GM18498 (cell line): ENCODE measurements around the gene TEDC1.

Experiments
- ATAC-seq: cut with Tn5 transposase; IDR thresholded peaks from one replicate; pipeline ENCODE4 v1.9.1; 2021; ENCODE audit warnings: mild to moderate bottlenecking, moderate library complexity; ENCODE audit not compliant: unreplicated experiment

TEDC1 gene

GRCh38 chr14:105490572-105491365 lies at the start of gene TEDC1:
Gene TEDC1 (plus strand): TSS chr14:105491246. CDS start chr14:105491376, 130 bp downstream.
- ATAC-seq = peak; percentile 68

DNA sequence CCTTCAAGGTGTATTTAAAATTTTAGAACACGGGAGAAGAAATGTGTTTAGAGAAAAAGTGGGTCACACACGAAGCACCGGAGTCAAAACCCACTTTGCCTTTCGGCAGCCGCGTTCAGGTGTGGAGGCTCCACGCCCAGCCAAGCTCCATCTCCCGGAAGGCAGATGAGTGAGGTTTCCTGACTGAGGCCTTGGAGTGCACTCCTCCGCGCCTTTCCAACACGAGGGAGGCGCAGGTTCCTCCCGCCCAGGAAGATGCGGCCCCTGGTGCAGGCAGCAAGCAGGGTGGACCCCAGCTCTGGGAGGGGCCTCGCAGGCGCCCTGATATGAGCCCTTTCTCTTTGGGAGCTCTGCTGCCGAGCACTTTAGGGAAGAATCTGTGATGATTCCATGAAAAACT lies 48.9 kb upstream of the TEDC1 start:
- no peak for ATAC-seq

- no peak for ATAC-seq
Observed at GRCh38 chr14:105442834-105443233, 48.2 kb upstream of the TEDC1 start.

DNA sequence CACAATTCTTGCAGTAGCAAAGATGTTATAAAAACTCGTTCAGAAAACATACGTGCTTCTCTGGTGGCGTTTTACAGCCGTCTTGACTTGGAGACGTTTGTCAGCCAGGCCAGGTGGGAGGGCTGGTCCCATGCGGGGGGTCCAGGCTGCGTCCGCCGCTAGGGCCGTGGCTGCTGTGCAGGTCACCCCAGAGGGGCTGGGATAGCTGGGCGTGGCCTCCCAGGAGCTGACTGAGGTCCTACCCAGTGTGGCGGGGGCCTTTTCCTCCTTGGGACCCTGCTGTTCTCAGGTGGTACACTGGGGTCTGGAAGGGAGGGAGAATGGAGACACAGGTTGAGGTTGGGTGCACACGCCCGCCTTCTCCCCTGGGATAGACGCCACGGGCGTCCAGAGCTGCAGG lies 46.2 kb upstream of the TEDC1 start:
- no peak for ATAC-seq

DNA sequence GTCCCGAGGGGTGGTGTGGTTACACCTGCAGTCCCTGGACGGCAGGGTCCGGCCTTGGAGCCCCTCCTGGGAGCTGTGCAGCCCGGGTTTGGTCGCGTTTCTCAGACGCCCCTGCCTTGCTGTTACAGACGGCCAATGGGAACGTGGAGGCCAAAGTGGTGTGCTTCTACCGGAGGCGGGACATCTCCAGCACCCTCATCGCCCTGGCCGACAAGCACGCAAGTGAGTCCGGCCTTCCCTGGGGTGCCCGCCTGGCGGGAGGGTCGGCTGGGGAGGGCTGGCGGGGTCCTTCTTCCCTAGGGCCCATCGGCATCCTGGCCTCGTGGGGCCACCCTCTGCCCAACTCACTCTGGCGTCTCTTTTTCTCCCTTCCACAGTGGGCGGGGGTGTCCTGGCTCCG lies 45.8 kb upstream of the TEDC1 start:
- no peak for ATAC-seq

DNA sequence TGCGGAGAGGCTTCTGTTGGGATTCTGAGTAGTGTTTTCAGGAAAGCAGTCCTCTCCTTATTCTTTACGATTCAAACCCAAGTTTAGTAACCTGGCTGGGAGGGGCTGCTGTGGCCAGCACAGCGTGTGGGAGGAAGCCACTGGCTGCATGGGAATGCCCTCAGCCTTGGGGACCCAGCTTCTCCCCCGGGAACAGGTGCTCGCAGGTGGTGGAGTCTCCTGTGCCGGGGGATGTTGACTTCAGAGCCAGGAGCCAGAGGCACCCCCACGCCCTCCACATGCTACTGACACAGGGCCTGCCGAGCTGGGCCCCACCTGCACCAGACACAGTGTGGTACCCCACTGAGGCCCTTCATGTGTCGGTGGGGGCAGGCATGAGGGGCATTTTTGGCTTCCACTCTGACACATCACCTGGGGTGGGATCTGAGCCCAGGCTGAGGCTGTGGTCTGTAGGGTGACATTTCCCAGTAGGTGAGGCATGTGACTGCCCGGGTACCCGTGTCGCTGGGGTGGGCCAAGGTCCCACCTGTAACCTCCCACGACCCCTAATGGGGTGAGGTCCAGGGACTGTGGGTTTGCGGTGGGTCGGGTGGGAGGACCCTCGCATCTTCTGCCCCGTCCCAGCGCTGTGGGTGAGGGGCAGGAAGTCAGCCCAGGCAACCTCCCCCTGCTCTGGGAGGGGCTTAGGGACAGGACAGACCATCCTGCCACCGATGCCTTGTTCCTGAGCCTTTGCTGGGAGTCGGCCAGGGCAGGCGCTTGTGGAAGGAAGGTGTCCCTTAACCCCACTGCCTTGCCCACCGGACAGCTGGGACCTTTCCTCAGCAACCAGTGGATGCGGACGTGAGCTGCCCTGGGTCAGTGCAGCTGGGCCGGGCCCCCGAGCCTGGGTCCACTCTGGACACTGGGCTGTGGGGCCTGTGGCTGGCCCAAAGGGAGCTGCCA lies 44.9 kb upstream of the TEDC1 start:
- no peak for ATAC-seq

DNA sequence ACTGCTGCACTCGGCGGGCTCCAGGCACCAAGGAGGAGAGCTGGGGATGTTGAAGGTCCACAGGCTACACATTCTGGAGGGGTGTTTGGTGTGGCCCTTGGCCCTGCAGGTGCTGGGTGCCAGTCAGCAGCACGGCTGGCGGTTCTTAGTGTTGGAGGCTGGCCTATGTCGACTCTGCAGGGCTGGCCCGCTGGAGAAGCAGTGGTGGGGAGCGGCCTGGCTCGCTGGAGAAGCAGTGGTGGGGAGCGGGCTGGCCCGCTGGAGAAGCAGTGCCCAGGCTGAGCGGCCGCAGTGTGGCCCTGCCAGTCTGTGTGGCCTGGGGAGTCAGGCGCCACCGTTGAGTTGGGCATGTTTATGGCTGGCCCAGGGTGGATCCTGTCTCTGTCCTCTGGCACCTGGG lies 44.1 kb upstream of the TEDC1 start:
- no peak for ATAC-seq

- no peak for ATAC-seq
Observed at GRCh38 chr14:105447651-105448640, 43.1 kb upstream of the TEDC1 start.

DNA sequence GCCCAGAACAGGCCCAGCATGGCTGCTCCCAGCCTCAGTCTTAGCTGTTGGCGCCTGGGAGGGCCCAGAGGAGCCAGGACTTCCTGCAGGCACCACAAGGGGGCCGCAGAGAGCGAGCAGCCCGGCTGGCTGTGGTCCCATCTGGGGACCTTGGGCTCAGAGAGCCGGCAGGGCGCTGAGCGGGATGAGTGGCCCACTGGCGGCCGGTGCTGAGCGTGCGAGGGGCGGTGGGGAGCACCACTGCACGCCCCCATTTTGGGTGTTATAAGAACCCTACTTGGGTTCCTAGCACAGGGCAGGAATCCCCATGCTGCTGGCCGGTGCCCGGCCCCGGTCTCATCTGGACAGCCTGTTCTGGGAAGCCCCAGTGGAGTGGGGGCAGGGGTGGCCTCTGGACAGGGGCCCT lies 42.3 kb upstream of the TEDC1 start:
- no peak for ATAC-seq

- ATAC-seq = no peak
Observed at GRCh38 chr14:105449276-105450122, 41.5 kb upstream of the TEDC1 start.

- no peak for ATAC-seq
Observed at GRCh38 chr14:105450123-105450505, 40.9 kb upstream of the TEDC1 start.

DNA sequence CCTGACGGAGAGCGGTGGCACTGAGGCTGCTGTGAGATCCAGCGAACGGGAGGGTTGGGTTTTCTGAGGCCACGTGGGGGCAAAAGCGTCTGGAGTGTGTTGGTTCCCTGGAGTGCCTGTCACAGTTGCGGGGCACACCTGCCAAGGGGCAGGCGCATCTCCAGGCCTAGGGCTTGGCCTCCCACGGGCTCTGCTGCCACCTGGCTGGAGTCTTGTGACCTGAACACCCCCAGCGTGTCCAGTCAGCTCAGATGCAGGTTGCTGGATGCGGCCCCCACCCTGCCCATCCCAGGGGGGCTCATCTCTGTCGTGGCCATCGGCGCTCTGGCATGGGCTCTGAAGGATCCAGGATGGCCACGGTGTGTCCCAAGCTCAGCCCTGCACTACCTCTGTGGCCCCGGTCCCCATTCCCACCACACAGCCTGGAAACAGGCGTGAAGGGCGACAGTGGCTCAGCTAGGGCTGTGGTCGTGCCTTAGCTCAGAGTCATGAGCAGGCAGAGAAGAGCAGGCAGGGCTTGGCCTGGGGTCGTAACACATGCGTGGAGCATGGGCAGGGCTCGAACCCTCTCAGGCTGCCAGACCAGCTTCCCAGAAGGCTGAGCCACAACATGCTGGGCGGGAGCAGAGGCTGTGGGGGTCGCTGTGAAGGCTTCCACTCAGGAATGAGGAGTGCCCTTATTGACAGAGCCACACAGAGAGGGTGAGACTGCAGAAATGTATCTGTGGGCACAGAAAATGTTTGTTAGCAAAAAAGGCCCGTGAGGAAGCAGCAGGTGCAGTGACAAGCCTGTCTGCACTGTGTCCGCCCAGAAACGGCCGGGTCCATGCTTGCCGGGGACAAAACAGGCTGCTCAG lies 40.0 kb upstream of the TEDC1 start:
- ATAC-seq = no peak

GRCh38 chr14:105452963-105453362 lies 38.1 kb upstream of the TEDC1 start:
- ATAC-seq = no peak

DNA sequence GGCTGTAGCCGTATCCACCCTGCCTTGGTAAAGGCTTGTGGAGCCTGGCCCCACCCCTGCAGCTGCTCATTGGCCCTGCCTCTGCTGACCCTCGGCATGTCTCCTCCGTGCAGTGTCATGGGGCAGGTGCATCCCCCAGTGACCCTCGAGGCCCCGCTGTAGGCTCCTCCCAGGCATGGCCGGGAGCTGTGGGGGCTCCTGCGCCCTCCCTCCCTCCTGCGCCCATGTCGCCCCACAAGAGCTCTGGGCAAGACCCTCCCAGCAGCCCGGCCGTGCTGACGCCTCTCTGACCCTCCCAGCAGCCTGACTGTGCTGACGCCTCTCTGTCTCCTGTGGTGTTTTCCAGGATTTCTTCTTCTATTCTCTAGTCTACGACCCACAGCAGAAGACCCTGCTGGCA lies 37.2 kb upstream of the TEDC1 start:
- no peak for ATAC-seq

DNA sequence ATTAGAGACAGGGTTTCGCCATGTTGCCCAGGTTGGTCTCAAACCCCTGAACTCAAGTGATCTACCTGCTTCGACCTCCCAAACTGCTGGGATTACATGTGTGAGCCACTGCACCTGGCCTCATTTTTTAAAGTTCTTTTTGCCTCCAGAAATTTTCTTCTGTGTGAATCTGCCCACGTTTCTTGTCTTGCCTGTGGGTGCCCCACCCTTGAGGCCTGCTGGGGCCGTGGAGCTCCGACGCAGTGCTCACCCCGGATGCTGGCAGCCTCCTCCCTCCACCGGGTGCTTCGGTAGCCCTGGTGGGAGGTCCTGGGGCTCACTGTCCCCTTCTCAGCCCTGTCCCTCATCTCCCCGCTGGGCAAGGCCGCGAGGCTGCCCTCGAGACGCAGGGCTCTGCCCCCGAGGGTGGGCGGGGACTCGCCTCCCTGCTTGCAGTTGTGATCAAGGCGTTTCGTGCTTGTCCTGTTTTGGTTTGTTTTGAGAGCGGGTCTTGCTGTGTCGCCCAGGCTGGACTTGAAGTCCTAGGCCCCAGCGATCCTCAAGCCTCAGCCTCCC lies 35.9 kb upstream of the TEDC1 start:
- ATAC-seq = no peak

GRCh38 chr14:105455766-105456660 lies 35.0 kb upstream of the TEDC1 start:
- no peak for ATAC-seq

DNA sequence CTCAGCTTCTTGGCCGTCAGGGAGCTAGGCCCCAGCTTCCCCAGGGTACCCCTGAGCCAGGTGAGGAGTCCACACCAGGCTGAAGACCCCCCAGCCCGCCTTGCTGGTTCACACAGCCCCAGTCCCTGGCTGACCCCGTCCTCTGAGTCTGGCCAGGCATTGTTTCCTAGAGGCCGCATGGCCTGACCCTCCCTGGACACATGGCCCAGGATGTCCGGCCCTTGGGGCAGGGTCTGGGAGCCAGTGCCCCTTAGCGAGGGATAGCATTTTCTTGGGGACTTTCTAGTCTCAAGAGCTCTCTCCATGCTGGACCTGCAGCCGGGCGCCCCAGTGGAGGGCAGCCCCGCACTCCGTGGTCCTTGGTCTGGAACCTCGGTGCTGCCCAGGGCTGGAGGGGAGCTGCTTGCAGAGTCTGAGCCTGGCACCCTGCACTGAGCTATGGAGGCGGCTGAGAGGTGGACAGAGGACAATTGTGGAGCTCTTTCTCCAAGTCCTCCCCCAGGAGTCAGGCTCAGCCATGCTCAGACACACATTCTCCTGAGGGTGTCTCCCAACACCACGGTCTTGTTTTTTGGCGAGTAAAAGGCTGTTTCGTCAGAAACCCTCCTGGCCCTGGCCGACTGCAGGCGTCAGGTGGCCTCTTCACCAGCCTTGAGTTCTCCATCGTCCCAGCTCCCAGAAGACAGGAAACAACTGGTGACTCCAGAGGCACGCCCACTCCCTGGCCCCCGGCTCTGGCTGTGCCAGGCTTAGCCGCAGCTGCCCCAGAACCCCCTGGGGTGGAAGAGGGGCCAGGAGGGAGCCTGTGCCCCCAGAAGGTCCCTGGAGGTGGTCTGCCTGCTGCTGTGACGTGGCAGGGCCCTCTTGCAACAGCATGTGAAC lies 34.1 kb upstream of the TEDC1 start:
- no peak for ATAC-seq
